Nephron (organoid): ENCODE measurements around the gene ACACA.
"Not testable (repeated sequence)": the region's sequence is repeated elsewhere in the genome, so short reads cannot be mapped to it uniquely, and the experiment has no call there.

Experiments
- H3K27ac Mint-ChIP-seq, 3 experiments: 2 replicates each; pipeline ENCODE4 v1.8.0; 2020; ENCODE audit warnings: mixed read lengths in 3 of 3, mild to moderate bottlenecking in 2 of 3, moderate library complexity in 1 of 3
- H3K27me3 Mint-ChIP-seq: 2 replicates; pipeline ENCODE4 v1.8.0; 2021; ENCODE audit warnings: low read depth, mild to moderate bottlenecking, moderate library complexity, mixed read lengths
- H3K36me3 Mint-ChIP-seq: 2 replicates; pipeline ENCODE4 v1.8.0; 2020; ENCODE audit warnings: low read depth, mixed read lengths
- H3K4me1 Mint-ChIP-seq: 2 replicates; pipeline ENCODE4 v1.8.0; 2020; ENCODE audit warnings: mixed read lengths
- H3K4me3 Mint-ChIP-seq, 3 experiments: 2 replicates each; pipeline ENCODE4 v1.8.0; 2020; ENCODE audit warnings: mild to moderate bottlenecking in 3 of 3, mixed read lengths in 3 of 3, moderate library complexity in 2 of 3
- H3K9me3 Mint-ChIP-seq: 2 replicates; pipeline ENCODE4 v1.8.0; 2020; ENCODE audit warnings: mixed read lengths
- CTCF ChIP-seq, 3 experiments: fragments of 200-600 bp; sonication (generic); IDR thresholded peaks; one replicate each; pipeline ENCODE4 v1.5.0; 2021; ENCODE audit warnings: antibody characterized with exemption in 3 of 3; ENCODE audit not compliant: unreplicated experiment in 3 of 3

The ACACA gene

GRCh38 chr17:37083456-37083855 lies 323.2 kb downstream of the ACACA start:
- no peak for TF ChIP-seq CTCF (IDR thresholded peaks at IDR 0.05; ENCODE audit: unreplicated experiment in 3 of 3)
- Mint-ChIP-seq H3K27me3 (no peaks in the 10 kb centered on the region), H3K36me3 (peaks cover 45% of the 10 kb centered on the region), H3K4me1 (peaks cover 17% of the 10 kb centered on the region), H3K27ac (peak overlapping the region in 2 of 3 experiments; percentile 19 to 60), H3K4me3 (no peak overlapping the region), H3K9me3 (peaks cover 11% of the 10 kb centered on the region)

DNA sequence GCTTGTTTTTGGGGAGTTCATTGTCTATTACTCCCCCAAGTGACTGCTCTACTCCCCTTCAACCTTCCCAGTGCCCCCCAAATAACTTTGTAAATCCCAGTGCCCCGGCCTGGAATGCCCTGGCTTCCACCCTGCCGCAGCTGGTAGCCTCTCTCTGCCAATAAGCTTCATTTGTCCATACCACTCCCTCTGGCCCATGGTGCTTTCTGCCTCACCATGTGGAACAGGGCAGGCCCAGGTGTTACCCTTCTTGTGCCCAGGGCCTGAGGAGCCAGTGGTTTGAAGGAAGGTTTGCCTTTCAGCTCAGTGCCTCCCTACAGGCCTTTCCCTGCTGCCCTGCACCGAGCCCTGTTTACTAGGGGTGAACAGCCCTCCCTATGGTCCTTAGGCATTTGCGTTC lies 323.7 kb downstream of the ACACA start:
- TF ChIP-seq CTCF (IDR thresholded peaks at IDR 0.05; ENCODE audit: unreplicated experiment in 3 of 3): no peak
- Mint-ChIP-seq H3K9me3 (peaks cover 11% of the 10 kb centered on the region), H3K27me3 (no peaks in the 10 kb centered on the region), H3K4me1 (peaks cover 17% of the 10 kb centered on the region), H3K27ac (peak overlapping the region in 2 of 3 experiments; percentile 19 to 60), H3K4me3 (no peak overlapping the region), H3K36me3 (peaks cover 40% of the 10 kb centered on the region)

GRCh38 chr17:37082311-37082860 lies 324.2 kb downstream of the ACACA start:
- H3K36me3 Mint-ChIP-seq: peaks cover 35% of the 10 kb centered on the region
- H3K27me3 Mint-ChIP-seq: no peaks in the 10 kb centered on the region
- H3K4me1 Mint-ChIP-seq: peaks cover 17% of the 10 kb centered on the region
- H3K27ac Mint-ChIP-seq: no peak overlapping the region
- no peak overlapping the region for H3K4me3 Mint-ChIP-seq
- H3K9me3 Mint-ChIP-seq: peaks cover 11% of the 10 kb centered on the region
- TF ChIP-seq CTCF (IDR thresholded peaks at IDR 0.05; ENCODE audit: unreplicated experiment in 3 of 3): no peak

DNA sequence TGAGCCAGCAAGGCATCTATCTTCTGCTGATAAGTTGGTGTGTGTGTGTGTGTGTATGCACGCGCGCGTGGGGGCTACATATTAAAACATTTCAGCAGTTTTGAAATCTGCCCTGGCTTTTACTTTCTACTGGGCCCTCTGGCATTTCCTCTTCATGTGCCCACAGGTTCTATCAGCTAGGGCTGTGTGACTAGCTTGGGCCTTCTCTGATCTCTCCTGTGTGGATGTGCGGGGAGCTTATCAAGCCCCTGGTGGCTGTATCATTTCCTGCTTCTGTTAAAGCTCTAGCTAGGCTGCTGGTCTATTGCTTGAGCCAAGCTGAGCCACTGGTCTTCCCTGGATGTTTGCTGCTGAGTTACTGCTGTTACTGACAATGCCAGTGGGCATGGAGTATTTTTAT lies 325.3 kb downstream of the ACACA start:
- no peaks in the 10 kb centered on the region for H3K27me3 Mint-ChIP-seq
- no peak for TF ChIP-seq CTCF (IDR thresholded peaks at IDR 0.05; ENCODE audit: unreplicated experiment in 3 of 3)
- H3K4me1 Mint-ChIP-seq: peaks cover 17% of the 10 kb centered on the region
- H3K9me3 Mint-ChIP-seq: peaks cover 11% of the 10 kb centered on the region
- H3K36me3 Mint-ChIP-seq: peaks cover 25% of the 10 kb centered on the region
- no peak overlapping the region for H3K27ac Mint-ChIP-seq
- no peak overlapping the region for H3K4me3 Mint-ChIP-seq

- TF ChIP-seq CTCF (IDR thresholded peaks at IDR 0.05; ENCODE audit: unreplicated experiment in 3 of 3): no peak
- H3K27me3 Mint-ChIP-seq: no peaks in the 10 kb centered on the region
- H3K36me3 Mint-ChIP-seq: peaks cover 15% of the 10 kb centered on the region
- no peak overlapping the region for H3K27ac Mint-ChIP-seq
- peaks cover 17% of the 10 kb centered on the region for H3K4me1 Mint-ChIP-seq
- H3K9me3 Mint-ChIP-seq: peaks cover 11% of the 10 kb centered on the region
- no peak overlapping the region for H3K4me3 Mint-ChIP-seq
Measured at GRCh38 chr17:37079735-37080134, 326.9 kb downstream of the ACACA start.

DNA sequence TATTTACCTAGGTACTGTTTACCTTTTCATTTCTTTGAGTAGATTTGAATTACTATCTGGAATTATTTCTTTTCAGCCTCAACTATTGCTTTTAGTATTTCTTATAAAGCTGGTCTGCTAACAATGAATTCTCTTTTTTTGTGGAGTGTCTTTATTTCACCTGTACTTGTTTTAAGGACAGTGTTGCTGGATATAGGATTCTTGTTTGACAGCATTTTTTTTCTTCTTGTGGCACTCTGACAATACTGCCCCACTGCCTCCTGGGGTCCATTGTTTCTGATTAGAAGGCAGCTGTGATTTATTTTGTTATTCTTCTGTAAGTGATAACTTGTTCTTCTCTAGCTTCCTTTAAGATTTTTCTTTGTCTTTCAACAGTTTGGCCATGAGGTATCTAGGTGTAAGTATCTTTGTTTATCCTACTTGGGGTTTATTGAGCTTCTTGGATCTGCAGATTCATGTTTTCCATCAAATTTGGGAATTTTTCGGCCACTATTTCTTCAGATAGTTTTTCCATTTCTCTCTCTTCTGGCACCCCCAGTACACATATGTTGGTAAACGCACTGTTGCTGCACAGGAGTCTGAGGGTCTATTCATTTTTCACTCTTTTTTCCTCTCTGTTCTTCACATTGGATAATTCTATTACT lies 327.4 kb downstream of the ACACA start:
- no peak for TF ChIP-seq CTCF (IDR thresholded peaks at IDR 0.05; ENCODE audit: unreplicated experiment in 3 of 3)
- peaks cover 13% of the 10 kb centered on the region for H3K4me1 Mint-ChIP-seq
- H3K36me3 Mint-ChIP-seq: peaks cover 14% of the 10 kb centered on the region
- no peak overlapping the region for H3K27ac Mint-ChIP-seq
- H3K4me3 Mint-ChIP-seq: no peak overlapping the region
- peaks cover 11% of the 10 kb centered on the region for H3K9me3 Mint-ChIP-seq
- no peaks in the 10 kb centered on the region for H3K27me3 Mint-ChIP-seq

GRCh38 chr17:37073464-37073863 lies 333.2 kb downstream of the ACACA start:
- H3K36me3 Mint-ChIP-seq, H3K4me3 Mint-ChIP-seq, H3K4me1 Mint-ChIP-seq, H3K27me3 Mint-ChIP-seq, H3K27ac Mint-ChIP-seq, H3K9me3 Mint-ChIP-seq: not testable (repeated sequence)
